ENCODE measurements around the gene DPP4. TPM values are rescaled to one million over a fixed set of nuclear protein-coding genes. Genes with fewer than 3 reads are reported as not detected.

DPP4 gene
- total RNA-seq, 1 experiment from 2014 or later, result 23.3 TPM

DNA sequence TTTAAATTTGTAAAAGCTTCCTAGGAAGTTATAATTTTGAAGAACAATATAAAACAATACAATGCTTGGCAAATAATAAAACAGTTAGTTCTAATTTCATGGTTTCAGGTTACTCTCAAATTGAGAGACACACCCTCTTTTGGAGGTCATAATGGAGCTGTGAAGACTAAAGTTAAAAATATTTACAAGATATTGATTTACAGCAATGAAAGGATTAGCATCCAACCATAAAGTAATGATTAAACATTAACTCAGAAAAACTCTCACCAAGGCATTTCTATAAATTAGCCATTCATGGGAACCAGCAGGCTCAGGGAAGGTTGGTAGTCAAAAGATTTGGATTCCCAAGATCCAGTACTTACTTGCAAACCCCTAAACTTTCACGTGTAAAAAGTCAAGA is 6.4 kb downstream of the DPP4 start:
- TF ChIP-seq, protein P1, sequence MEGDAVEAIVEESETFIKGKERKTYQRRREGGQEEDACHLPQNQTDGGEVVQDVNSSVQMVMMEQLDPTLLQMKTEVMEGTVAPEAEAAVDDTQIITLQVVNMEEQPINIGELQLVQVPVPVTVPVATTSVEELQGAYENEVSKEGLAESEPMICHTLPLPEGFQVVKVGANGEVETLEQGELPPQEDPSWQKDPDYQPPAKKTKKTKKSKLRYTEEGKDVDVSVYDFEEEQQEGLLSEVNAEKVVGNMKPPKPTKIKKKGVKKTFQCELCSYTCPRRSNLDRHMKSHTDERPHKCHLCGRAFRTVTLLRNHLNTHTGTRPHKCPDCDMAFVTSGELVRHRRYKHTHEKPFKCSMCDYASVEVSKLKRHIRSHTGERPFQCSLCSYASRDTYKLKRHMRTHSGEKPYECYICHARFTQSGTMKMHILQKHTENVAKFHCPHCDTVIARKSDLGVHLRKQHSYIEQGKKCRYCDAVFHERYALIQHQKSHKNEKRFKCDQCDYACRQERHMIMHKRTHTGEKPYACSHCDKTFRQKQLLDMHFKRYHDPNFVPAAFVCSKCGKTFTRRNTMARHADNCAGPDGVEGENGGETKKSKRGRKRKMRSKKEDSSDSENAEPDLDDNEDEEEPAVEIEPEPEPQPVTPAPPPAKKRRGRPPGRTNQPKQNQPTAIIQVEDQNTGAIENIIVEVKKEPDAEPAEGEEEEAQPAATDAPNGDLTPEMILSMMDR (conservative IDR thresholded peaks at IDR 0.05; ENCODE audit: low read depth, low read length), result no peak
- TF ChIP-seq EZH2phosphoT487 (IDR thresholded peaks at IDR 0.05; ENCODE audit: borderline replicate concordance, low read length) (no peak), EZH2 (IDR thresholded peaks at IDR 0.05; ENCODE audit: low read length, unreplicated experiment) (no peak)
- ATAC-seq (peak; percentile 44), DNase-seq (peak; percentile 54)
- Histone ChIP-seq H3K79me2 (ENCODE audit: low read length) (0 out of 2 replicates have a peak, but pooled peaks cover 3% of the 10 kb centered on the region), H3K4me2 (ENCODE audit: low read length) (peak overlapping the region; percentile 31; the same call in 1 of the 2 replicates), H4K20me1 (ENCODE audit: low read length) (no peaks in the 10 kb centered on the region), H3K36me3 (ENCODE audit: low read depth, low read length) (no peaks in the 10 kb centered on the region), H3F3A (ENCODE audit: low read length, unreplicated experiment) (no peaks in the 10 kb centered on the region), H3K9me2 (replicated peaks; ENCODE audit: low read length) (no peaks in the 10 kb centered on the region), H2AFZ (ENCODE audit: low read length) (no peak overlapping the region), H3K4me1 (ENCODE audit: insufficient read depth, low read length) (peaks cover 42% of the 10 kb centered on the region), H3K4me3 (ENCODE audit: low read length) (no peak overlapping the region), H3K27me3 (ENCODE audit: low read length) (no peaks in the 10 kb centered on the region), H3K9me3 (ENCODE audit: low read length) (no peaks in the 10 kb centered on the region), H3K9ac (ENCODE audit: low read length) (peak overlapping the region; percentile 19; the same call in 1 of the 2 replicates), H3K27ac (ENCODE audit: low read length) (peak overlapping the region; percentile 68)
- no TSS peak for BruUV-seq (replicated peaks)
- ChIA-PET POLR2A (ENCODE audit: unreplicated experiment) (interaction anchor here (0.6 kb wide), 1 partner anchor 656 kb away, joined by 3 read pairs; no protein-coding TSS in a partner anchor), CTCF (interaction anchor here (0.6 kb wide), 1 partner anchor 24 kb away, joined by 3 read pairs; no protein-coding TSS in a partner anchor)
- intact Hi-C loops (cut with micrococcal nuclease), result loop anchor here (2.0 kb wide), 1 partner anchor 39 kb away; no protein-coding TSS in a partner anchor

DNA sequence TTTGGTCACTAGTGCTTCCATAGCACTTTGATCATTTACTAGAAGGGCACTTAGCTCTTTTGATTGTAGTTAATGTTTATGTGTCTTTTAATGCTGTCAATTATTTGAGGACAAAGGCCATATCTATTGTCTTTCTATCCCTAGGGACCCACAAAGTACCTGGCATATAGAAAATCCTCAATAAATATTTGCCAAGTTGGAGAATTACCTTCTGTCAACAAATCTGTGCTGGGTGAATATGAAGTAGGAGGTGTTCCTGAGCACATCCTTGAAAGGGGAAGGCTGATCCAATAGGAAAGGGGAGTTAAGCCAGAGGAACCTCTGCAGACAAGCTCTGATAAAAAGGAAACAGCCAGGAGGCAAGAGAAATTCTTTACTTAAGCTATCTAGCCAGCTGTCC is 8.2 kb downstream of the DPP4 start:
- Histone ChIP-seq H3K79me2 (ENCODE audit: low read length) (no peaks in the 10 kb centered on the region), H3K27me3 (ENCODE audit: low read length) (no peaks in the 10 kb centered on the region), H3K9ac (ENCODE audit: low read length) (no peak overlapping the region), H3K27ac (ENCODE audit: low read length) (no peak overlapping the region), H3F3A (ENCODE audit: low read length, unreplicated experiment) (no peaks in the 10 kb centered on the region), H3K4me1 (ENCODE audit: insufficient read depth, low read length) (peaks cover 24% of the 10 kb centered on the region), H3K9me3 (ENCODE audit: low read length) (no peaks in the 10 kb centered on the region), H4K20me1 (ENCODE audit: low read length) (no peaks in the 10 kb centered on the region), H3K4me2 (ENCODE audit: low read length) (no peak overlapping the region), H3K36me3 (ENCODE audit: low read depth, low read length) (no peaks in the 10 kb centered on the region), H3K4me3 (ENCODE audit: low read length) (no peak overlapping the region), H3K9me2 (replicated peaks; ENCODE audit: low read length) (no peaks in the 10 kb centered on the region), H2AFZ (ENCODE audit: low read length) (no peak overlapping the region)
- ATAC-seq (no peak), DNase-seq (no peak)
- intact Hi-C loops (cut with micrococcal nuclease), result loop anchor here (2.0 kb wide), 1 partner anchor 41 kb away; no protein-coding TSS in a partner anchor
- TF ChIP-seq, protein P1 (conservative IDR thresholded peaks at IDR 0.05; ENCODE audit: low read depth, low read length), result no peak
- no peak for TF ChIP-seq EZH2phosphoT487 (IDR thresholded peaks at IDR 0.05; ENCODE audit: borderline replicate concordance, low read length)
- no peak for TF ChIP-seq EZH2 (IDR thresholded peaks at IDR 0.05; ENCODE audit: low read length, unreplicated experiment)
- BruUV-seq (replicated peaks), result no TSS peak
- ChIA-PET CTCF (no interaction called here), POLR2A (ENCODE audit: unreplicated experiment) (no interaction called here)

DNA sequence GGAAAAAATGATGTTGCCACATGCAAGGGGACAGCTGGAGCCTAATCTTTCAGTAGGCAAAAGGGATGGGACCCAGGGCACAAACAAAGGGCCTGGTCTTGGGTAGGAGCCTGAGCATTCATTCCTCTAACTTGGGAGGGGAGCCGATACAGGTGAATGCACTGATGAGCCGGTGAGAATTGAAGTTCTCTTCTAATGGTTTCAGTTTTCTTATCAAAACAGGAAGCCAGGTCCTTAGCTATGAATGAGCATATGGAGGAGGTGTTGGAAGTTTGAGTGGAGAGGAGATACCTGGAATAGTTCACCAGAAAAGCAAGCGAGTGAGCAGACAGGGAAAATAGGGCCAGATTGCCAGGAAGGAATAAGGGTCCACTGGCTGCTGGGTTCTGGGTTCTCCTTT is 10.1 kb downstream of the DPP4 start:
- Histone ChIP-seq H3K27me3 (ENCODE audit: low read length) (no peaks in the 10 kb centered on the region), H4K20me1 (ENCODE audit: low read length) (no peaks in the 10 kb centered on the region), H3K9me2 (replicated peaks; ENCODE audit: low read length) (no peaks in the 10 kb centered on the region), H2AFZ (ENCODE audit: low read length) (no peak overlapping the region), H3K4me1 (ENCODE audit: insufficient read depth, low read length) (peaks cover 18% of the 10 kb centered on the region), H3K36me3 (ENCODE audit: low read depth, low read length) (0 out of 2 replicates have a peak, but pooled peaks cover under 1% of the 10 kb centered on the region), H3K9me3 (ENCODE audit: low read length) (0 out of 2 replicates have a peak, but pooled peaks cover under 1% of the 10 kb centered on the region), H3K4me2 (ENCODE audit: low read length) (no peak overlapping the region), H3K79me2 (ENCODE audit: low read length) (no peaks in the 10 kb centered on the region), H3K9ac (ENCODE audit: low read length) (no peak overlapping the region), H3K4me3 (ENCODE audit: low read length) (no peak overlapping the region), H3F3A (ENCODE audit: low read length, unreplicated experiment) (no peaks in the 10 kb centered on the region), H3K27ac (ENCODE audit: low read length) (no peak overlapping the region)
- intact Hi-C loops (cut with micrococcal nuclease), result no loop called here
- TF ChIP-seq, protein P1 (conservative IDR thresholded peaks at IDR 0.05; ENCODE audit: low read depth, low read length), result no peak
- TF ChIP-seq EZH2 (IDR thresholded peaks at IDR 0.05; ENCODE audit: low read length, unreplicated experiment) (no peak), EZH2phosphoT487 (IDR thresholded peaks at IDR 0.05; ENCODE audit: borderline replicate concordance, low read length) (no peak)
- BruUV-seq (replicated peaks), result no TSS peak
- no peak for DNase-seq
- ATAC-seq, result no peak
- CTCF ChIA-PET, result no interaction called here
- POLR2A ChIA-PET (ENCODE audit: unreplicated experiment), result no interaction called here

Measured in PC-3 (cell line).